SU-DHL-6 (cell line): ENCODE measurements around the gene LRP1B.

Experiments used
- CTCF ChIP-seq: fragments of 200-600 bp; sonication (generic); IDR thresholded peaks from one replicate; pipeline ENCODE4 v1.5.1; 2017; ENCODE audit warnings: antibody characterized with exemption, mild to moderate bottlenecking, low read length, moderate library complexity; ENCODE audit not compliant: insufficient read depth, poor library complexity, severe bottlenecking
- EZH2phosphoT487 ChIP-seq: fragments of 200-600 bp; sonication (generic), shearing (Covaris generic); conservative IDR thresholded peaks from 2 replicates; pipeline ENCODE4 v1.6.1; 2018; ENCODE audit warnings: mild to moderate bottlenecking, antibody characterized with exemption, low read length, moderate library complexity, mixed read lengths

DNA sequence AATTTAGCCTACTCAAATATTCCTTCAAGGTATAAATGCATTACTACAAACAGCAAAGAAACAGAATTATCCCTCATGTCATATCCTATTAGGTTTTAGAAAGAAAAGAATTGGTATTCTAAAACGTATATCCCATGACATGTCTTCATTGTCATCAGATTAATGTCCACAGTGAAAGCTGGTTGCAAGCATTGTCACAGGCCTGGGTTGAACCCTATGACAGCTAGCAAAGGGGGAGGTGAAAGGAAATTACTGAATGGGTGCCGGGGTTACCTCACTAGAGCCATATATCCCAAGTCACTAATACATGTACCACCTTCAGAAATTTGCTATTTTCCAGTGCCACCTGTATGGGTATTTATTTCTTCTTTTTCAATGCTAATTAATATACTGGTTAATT, 1720.1 kb downstream of the LRP1B start:
- TF ChIP-seq CTCF (no peak), EZH2phosphoT487 (no peak)
